Right lobe of liver (tissue), 6 donors: Measurements from ENCODE around the gene MYRFL. TPM values are rescaled to one million over a fixed set of nuclear protein-coding genes. Genes with fewer than 3 reads are reported as not detected.

Source experiments
- ATAC-seq, 4 donors: fragments of 200-7000 bp; cut with Tn5 transposase; one replicate each; pipeline ENCODE4 v1.9.1; 2020; ENCODE audit warnings: mild to moderate bottlenecking in 4 of 4, moderate library complexity in 4 of 4
- DNase-seq, 3 donors: peaks; one replicate each; pipeline ENCODE4 v3.0.0-alpha.2; 2020
- H3K27ac ChIP-seq, 3 donors: fragments of 200-600 bp; one replicate each; pipeline ENCODE4 v1.8.0; 2022
- H3K27me3 ChIP-seq, 2 donors: fragments of 200-600 bp; one replicate each; pipeline ENCODE4 v1.8.0; 2022
- H3K36me3 ChIP-seq, 4 donors: fragments of 200-600 bp; sonication (generic) in 1 of 4; one replicate each; pipeline versions ENCODE4 v1.5.1 to v1.8.0; 2017 to 2022; ENCODE audit warnings: control low read depth in 1 of 4
- H3K4me1 ChIP-seq, 4 donors: fragments of 200-600 bp; sonication (generic) in 1 of 4; one replicate each; pipeline versions ENCODE4 v1.5.1 to v1.8.0; 2017 to 2022; ENCODE audit warnings: control low read depth in 1 of 4
- H3K4me3 ChIP-seq, 3 donors: fragments of 200-600 bp; one replicate each; pipeline ENCODE4 v1.8.0; 2022
- H3K9me3 ChIP-seq, 4 donors: fragments of 200-600 bp; sonication (generic) in 1 of 4; one replicate each; pipeline versions ENCODE4 v1.5.1 to v1.8.0; 2017 to 2022; ENCODE audit warnings: control low read depth in 1 of 4
- POLR2A ChIP-seq: fragments of 450-650 bp; IDR thresholded peaks from one replicate; pipeline ENCODE4 v1.6.1; 2017; ENCODE audit warnings: antibody characterized with exemption, mild to moderate bottlenecking
- WGBS: methylation state at CpG from one replicate; pipeline ENCODE4 v1.1.6; 2018; ENCODE audit warnings: low coverage, low lambda C conversion rate; ENCODE audit not compliant: insufficient coverage; ENCODE audit errors: missing lambda C conversion rate; 5-methylcytosine and 5-hydroxymethylcytosine counted together
- intact Hi-C, 2 donors: fragments of 100-400 bp; cut with DNase I; formaldehyde crosslinking; loops; one replicate each; pipeline versions ENCODE4 v1.11.2 to v1.14.1; 2022
- total RNA-seq, 6 experiments: library from RNA; depleted of rRNA in 2 of 6; stranded (reverse); fragments of >200 nt in 2 of 6; fragmentation: NEBNext Ultra II Directional in 3 of 6; extraction: Animal tissue kit (Norgen Biotek cat#: 25700) in 3 of 6; gene quantifications; one replicate each; pipeline versions ENCODE4 v1.1.0 to v1.2.4, GENCODE V29; 2016 to 2023
- TF ChIP-seq, protein P1 (sequence below), 4 donors: fragments of 200-600 bp in 3 of 4; fragments of 450-650 bp in 1 of 4; IDR thresholded peaks; one replicate each; pipeline versions ENCODE4 v1.5.1 to v1.8.0; 2016 to 2022; ENCODE audit warnings: antibody characterized with exemption in 4 of 4, mild to moderate bottlenecking in 2 of 4
- donor health status: DM: no; HTN: yes; CAD: no.
- donor health status: DM: no; HTN: no; CAD: no.
- donor health status: DM: no; HTN: no; CAD: no.
- donor health status: DM: no; HTN: yes; CAD: no.
- donor health status: DM: no; HTN: yes; CAD: no.

Gene MYRFL
- total RNA-seq, 6 experiments from 2014 or later: 0.11 to 0.21 (median 0.17) TPM; not detected in 2

DNA sequence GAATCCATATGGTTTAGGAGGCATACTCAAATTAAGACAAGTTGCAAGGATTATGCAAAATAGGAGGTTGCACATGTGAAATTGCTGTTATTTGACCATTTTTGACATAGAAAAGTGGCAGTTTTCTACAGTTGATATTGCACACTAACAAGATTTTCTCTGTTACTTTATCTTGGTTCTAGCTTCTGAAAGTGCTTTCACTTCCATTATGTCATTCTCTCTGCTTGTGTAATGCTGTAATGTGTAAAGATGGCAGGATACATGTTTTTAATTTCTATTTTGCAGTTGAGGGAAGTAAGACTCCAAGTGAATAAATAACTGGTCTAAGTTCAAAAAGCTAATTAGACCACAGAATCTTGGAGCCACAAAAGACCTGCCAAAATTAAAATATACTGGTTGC lies 60.6 kb downstream of the MYRFL start:
- no peak for TF ChIP-seq POLR2A
- TF ChIP-seq, protein P1, sequence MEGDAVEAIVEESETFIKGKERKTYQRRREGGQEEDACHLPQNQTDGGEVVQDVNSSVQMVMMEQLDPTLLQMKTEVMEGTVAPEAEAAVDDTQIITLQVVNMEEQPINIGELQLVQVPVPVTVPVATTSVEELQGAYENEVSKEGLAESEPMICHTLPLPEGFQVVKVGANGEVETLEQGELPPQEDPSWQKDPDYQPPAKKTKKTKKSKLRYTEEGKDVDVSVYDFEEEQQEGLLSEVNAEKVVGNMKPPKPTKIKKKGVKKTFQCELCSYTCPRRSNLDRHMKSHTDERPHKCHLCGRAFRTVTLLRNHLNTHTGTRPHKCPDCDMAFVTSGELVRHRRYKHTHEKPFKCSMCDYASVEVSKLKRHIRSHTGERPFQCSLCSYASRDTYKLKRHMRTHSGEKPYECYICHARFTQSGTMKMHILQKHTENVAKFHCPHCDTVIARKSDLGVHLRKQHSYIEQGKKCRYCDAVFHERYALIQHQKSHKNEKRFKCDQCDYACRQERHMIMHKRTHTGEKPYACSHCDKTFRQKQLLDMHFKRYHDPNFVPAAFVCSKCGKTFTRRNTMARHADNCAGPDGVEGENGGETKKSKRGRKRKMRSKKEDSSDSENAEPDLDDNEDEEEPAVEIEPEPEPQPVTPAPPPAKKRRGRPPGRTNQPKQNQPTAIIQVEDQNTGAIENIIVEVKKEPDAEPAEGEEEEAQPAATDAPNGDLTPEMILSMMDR (IDR thresholded peaks at IDR 0.05): no peak
- DNase-seq (no peak), ATAC-seq (no peak)
- intact Hi-C loops: loop anchor here in 1 of 2 donors (10.0 kb wide), 1 partner anchor 689 kb away; no protein-coding TSS in a partner anchor
- H3K36me3 ChIP-seq: no peaks in the 10 kb centered on the region
- no peaks in the 10 kb centered on the region for H3K27me3 ChIP-seq
- H3K4me1 ChIP-seq: no peaks in the 10 kb centered on the region
- no peak overlapping the region for H3K27ac ChIP-seq
- no peaks in the 10 kb centered on the region for H3K9me3 ChIP-seq
- H3K4me3 ChIP-seq: no peak overlapping the region

DNA sequence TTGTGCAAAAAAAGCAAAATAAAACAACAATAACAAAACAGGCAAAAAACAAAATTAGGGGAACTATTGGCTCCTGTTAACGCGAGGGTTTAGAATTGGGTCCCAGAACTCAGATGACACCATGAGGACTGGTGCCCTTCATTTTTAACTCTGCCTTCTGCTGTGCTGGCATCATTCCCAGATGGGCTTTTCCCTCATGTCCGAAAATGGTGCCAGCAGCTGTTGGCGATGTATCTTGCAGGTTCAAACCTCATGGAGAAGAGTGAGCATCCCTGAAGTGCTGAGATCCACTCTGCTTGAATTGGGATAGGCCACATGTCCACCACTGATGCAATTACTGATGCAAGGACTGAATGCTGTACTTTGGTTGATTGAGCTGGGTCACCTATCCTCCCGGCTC lies 61.1 kb downstream of the MYRFL start:
- ATAC-seq: no peak
- Histone ChIP-seq H3K36me3 (no peaks in the 10 kb centered on the region), H3K27me3 (no peaks in the 10 kb centered on the region), H3K27ac (no peak overlapping the region), H3K4me1 (no peaks in the 10 kb centered on the region), H3K4me3 (no peak overlapping the region), H3K9me3 (no peaks in the 10 kb centered on the region)
- DNase-seq: no peak
- intact Hi-C loops: loop anchor here in 1 of 2 donors (10.0 kb wide), 1 partner anchor 689 kb away; no protein-coding TSS in a partner anchor
- 62% methylated on average over 3 of the region's 5 CpGs for WGBS
- no peak for TF ChIP-seq POLR2A
- TF ChIP-seq, protein P1 (IDR thresholded peaks at IDR 0.05): no peak

DNA sequence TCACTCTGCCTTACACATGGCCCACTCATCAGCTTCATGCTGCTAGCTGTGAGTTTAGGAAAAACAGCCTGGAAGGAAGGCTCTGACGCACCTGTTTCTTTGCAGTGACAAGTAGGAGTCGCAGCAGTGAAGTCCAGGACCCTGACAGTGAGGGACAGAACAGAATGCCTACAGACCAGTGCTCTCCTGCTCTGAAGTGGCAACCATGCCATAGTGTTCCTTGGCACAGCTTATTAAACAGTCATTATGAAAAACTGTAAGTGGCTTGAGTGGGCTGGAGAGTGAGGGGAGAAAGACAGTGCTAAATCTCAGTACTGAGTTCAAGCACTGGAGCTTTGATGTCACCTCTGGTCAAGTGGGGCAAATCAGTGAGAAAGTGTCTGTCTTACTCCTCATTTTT lies 61.7 kb downstream of the MYRFL start:
- Histone ChIP-seq H3K27me3 (no peaks in the 10 kb centered on the region), H3K4me1 (no peaks in the 10 kb centered on the region), H3K4me3 (no peak overlapping the region), H3K27ac (no peak overlapping the region), H3K36me3 (no peaks in the 10 kb centered on the region), H3K9me3 (no peaks in the 10 kb centered on the region)
- ATAC-seq (no peak), DNase-seq (no peak)
- TF ChIP-seq, protein P1 (IDR thresholded peaks at IDR 0.05): no peak
- TF ChIP-seq POLR2A: no peak
- intact Hi-C loops: loop anchor here in 1 of 2 donors (10.0 kb wide), 1 partner anchor 688 kb away; no protein-coding TSS in a partner anchor
- 80% methylated on average over 1 of the region's 2 CpGs for WGBS

DNA sequence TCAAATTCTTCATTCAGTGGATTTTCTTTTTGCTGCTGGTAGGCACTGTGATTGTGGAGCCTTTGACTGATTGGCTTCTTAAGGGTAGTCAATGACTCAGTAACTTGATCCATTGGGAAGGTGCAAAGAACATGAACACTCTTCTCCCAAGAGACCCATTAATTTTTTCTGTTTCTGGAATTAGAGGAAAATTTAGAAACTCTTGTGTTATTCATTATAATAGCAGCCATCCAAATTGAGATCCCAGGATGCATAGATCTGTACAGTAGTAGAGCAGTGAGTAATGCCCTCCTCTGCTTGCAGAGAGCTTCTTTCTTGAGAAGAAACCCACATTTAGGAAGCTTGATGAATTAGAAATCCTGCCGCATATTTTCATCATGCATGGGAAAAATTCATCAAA lies 63.9 kb downstream of the MYRFL start:
- intact Hi-C loops: loop anchor here in 1 of 2 donors (10.0 kb wide), 1 partner anchor 686 kb away; no protein-coding TSS in a partner anchor
- H3K36me3 ChIP-seq: no peaks in the 10 kb centered on the region
- no peaks in the 10 kb centered on the region for H3K4me1 ChIP-seq
- H3K27me3 ChIP-seq: no peaks in the 10 kb centered on the region
- no peaks in the 10 kb centered on the region for H3K9me3 ChIP-seq
- no peak for ATAC-seq
- no peak for DNase-seq
- 85% methylated on average over 1 of the region's 1 CpG for WGBS
- H3K27ac ChIP-seq: no peak overlapping the region
- H3K4me3 ChIP-seq: no peak overlapping the region
- no peak for TF ChIP-seq POLR2A
- TF ChIP-seq, protein P1 (IDR thresholded peaks at IDR 0.05): no peak

DNA sequence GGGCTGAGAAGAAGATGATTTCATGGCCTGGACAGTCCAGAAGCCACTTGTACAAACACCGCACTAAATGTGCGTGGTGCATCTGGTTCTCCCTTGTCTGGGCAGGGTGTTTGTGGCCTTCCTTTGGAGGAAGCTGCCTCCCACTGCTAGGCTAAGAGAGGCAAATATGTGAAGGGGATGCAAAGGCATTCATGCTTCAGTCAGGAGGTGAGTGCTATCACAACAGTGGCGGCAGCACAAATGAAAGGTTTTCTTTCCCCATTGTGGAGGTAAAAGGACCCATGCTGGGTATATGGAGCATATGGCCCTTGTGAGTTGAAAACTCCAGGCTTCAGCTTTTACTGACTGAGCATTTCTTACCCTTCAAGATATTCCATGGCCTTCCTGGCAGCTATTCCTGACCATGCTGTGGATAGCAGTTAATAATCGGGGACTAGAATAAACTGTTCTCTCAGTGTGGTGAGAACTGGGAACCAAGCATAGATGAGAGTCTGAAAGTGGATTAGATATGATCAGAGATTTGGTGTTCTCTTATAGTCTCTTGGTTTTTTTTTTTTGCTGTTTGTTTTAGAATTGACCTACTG lies 69.9 kb downstream of the MYRFL start:
- no peak for TF ChIP-seq POLR2A
- TF ChIP-seq, protein P1 (IDR thresholded peaks at IDR 0.05): no peak
- DNase-seq (no peak), ATAC-seq (no peak)
- intact Hi-C loops: no loop called here
- WGBS: 96% methylated on average over 4 of the region's 4 CpGs
- H3K27me3 ChIP-seq: no peaks in the 10 kb centered on the region
- no peaks in the 10 kb centered on the region for H3K4me1 ChIP-seq
- no peak overlapping the region for H3K27ac ChIP-seq
- no peaks in the 10 kb centered on the region for H3K36me3 ChIP-seq
- H3K4me3 ChIP-seq: no peak overlapping the region
- no peaks in the 10 kb centered on the region for H3K9me3 ChIP-seq
